SU-DHL-6 (cell line): Measurements from ENCODE around the gene PPHLN1.

Source experiments
- H2AFZ ChIP-seq: fragments of 200-600 bp; sonication (generic); 2 replicates; pipeline ENCODE4 v1.6.1; 2014; ENCODE audit warnings: low read depth, mild to moderate bottlenecking, moderate library complexity, mixed read lengths, antibody characterized with exemption, low read length; ENCODE audit not compliant: severe bottlenecking
- H3F3A ChIP-seq: fragments of 200-600 bp; shearing (Covaris generic); 2 replicates; pipeline ENCODE4 v1.6.0; 2016; ENCODE audit warnings: antibody characterized with exemption, mild to moderate bottlenecking; ENCODE audit not compliant: insufficient read depth
- H3K27ac ChIP-seq: fragments of 200-600 bp; sonication (generic); 2 replicates; pipeline ENCODE4 v1.5.1; 2016; ENCODE audit warnings: low read depth, mild to moderate bottlenecking, low read length, moderate library complexity, mixed read lengths
- H3K27me3 ChIP-seq: fragments of 200-600 bp; sonication (generic), shearing (Covaris generic); 2 replicates; pipeline ENCODE4 v1.6.0; 2014; ENCODE audit warnings: mild to moderate bottlenecking, low read length
- H3K36me3 ChIP-seq: fragments of 200-600 bp; sonication (generic); 2 replicates; pipeline ENCODE4 v1.6.1; 2014; ENCODE audit warnings: mild to moderate bottlenecking, low read length, mixed read lengths
- H3K4me2 ChIP-seq: fragments of 300-600, 200-600 bp; shearing (Covaris generic), sonication (generic); 2 replicates; pipeline ENCODE4 v1.6.0; 2014; ENCODE audit warnings: low read length, low read depth, mild to moderate bottlenecking; ENCODE audit not compliant: poor library complexity, severe bottlenecking
- H3K4me3 ChIP-seq: fragments of 200-600 bp; sonication (generic); 2 replicates; pipeline ENCODE4 v1.5.1; 2014; ENCODE audit warnings: antibody characterized with exemption, low read length, mild to moderate bottlenecking, mixed read lengths; ENCODE audit not compliant: insufficient read depth, poor library complexity, severe bottlenecking
- H3K79me2 ChIP-seq: fragments of 200-600 bp; sonication (generic); 2 replicates; pipeline ENCODE4 v1.6.1; 2014; ENCODE audit warnings: mild to moderate bottlenecking, low read length, moderate library complexity; ENCODE audit not compliant: insufficient read depth
- H3K9ac ChIP-seq: fragments of 200-600 bp; sonication (generic); 2 replicates; pipeline ENCODE4 v1.7.0; 2014; ENCODE audit warnings: mild to moderate bottlenecking, low read length
- H3K9me2 ChIP-seq: fragments of 200-600 bp; sonication (generic); replicated peaks from 2 replicates; pipeline ENCODE4 v1.6.1; 2014; ENCODE audit warnings: low read length; ENCODE audit not compliant: insufficient read depth
- H3K9me3 ChIP-seq: fragments of 200-600 bp; sonication (generic); 2 replicates; pipeline ENCODE4 v1.6.1; 2014; ENCODE audit warnings: low read length, mixed read lengths; ENCODE audit not compliant: insufficient read depth
- H4K20me1 ChIP-seq: fragments of 200-600 bp; sonication (generic); 2 replicates; pipeline ENCODE4 v1.6.1; 2014; ENCODE audit warnings: low read depth, mild to moderate bottlenecking, antibody characterized with exemption, low read length, moderate library complexity, mixed read lengths
- CTCF ChIP-seq: fragments of 200-600 bp; sonication (generic); IDR thresholded peaks from one replicate; pipeline ENCODE4 v1.5.1; 2017; ENCODE audit warnings: antibody characterized with exemption, mild to moderate bottlenecking, low read length, moderate library complexity; ENCODE audit not compliant: insufficient read depth, poor library complexity, severe bottlenecking
- EZH2phosphoT487 ChIP-seq: fragments of 200-600 bp; sonication (generic), shearing (Covaris generic); conservative IDR thresholded peaks from 2 replicates; pipeline ENCODE4 v1.6.1; 2018; ENCODE audit warnings: mild to moderate bottlenecking, antibody characterized with exemption, low read length, moderate library complexity, mixed read lengths

The PPHLN1 gene

GRCh38 chr12:42306297-42306696 lies 19.7 kb upstream of the PPHLN1 start:
- Histone ChIP-seq H3K27ac (no peak overlapping the region), H3K36me3 (no peaks in the 10 kb centered on the region), H3K4me3 (no peak overlapping the region), H4K20me1 (no peaks in the 10 kb centered on the region), H3K9me3 (no peaks in the 10 kb centered on the region), H2AFZ (no peak overlapping the region), H3K4me2 (no peak overlapping the region), H3K27me3 (no peaks in the 10 kb centered on the region), H3K79me2 (no peaks in the 10 kb centered on the region), H3K9ac (no peak overlapping the region), H3F3A (no peaks in the 10 kb centered on the region), H3K9me2 (no peaks in the 10 kb centered on the region)
- TF ChIP-seq CTCF (no peak), EZH2phosphoT487 (no peak)

GRCh38 chr12:42308390-42308789 lies 17.6 kb upstream of the PPHLN1 start:
- Histone ChIP-seq H3K9me3 (no peaks in the 10 kb centered on the region), H3F3A (no peaks in the 10 kb centered on the region), H3K4me3 (no peak overlapping the region), H3K9me2 (no peaks in the 10 kb centered on the region), H4K20me1 (no peaks in the 10 kb centered on the region), H3K36me3 (peaks cover 7% of the 10 kb centered on the region; the same call in 1 of the 2 replicates), H3K9ac (no peak overlapping the region), H2AFZ (no peak overlapping the region), H3K79me2 (no peaks in the 10 kb centered on the region), H3K27me3 (no peaks in the 10 kb centered on the region), H3K4me2 (no peak overlapping the region), H3K27ac (no peak overlapping the region)
- TF ChIP-seq EZH2phosphoT487: no peak
- TF ChIP-seq CTCF: no peak

- no peaks in the 10 kb centered on the region for H3K27me3 ChIP-seq
- H3K4me2 ChIP-seq: no peak overlapping the region
- no peaks in the 10 kb centered on the region for H4K20me1 ChIP-seq
- no peak for TF ChIP-seq CTCF
- TF ChIP-seq EZH2phosphoT487: no peak
- peaks cover 13% of the 10 kb centered on the region; the same call in 1 of the 2 replicates for H3K36me3 ChIP-seq
- H3F3A ChIP-seq: no peaks in the 10 kb centered on the region
- no peak overlapping the region for H3K4me3 ChIP-seq
- H3K27ac ChIP-seq: no peak overlapping the region
- H2AFZ ChIP-seq: no peak overlapping the region
- no peaks in the 10 kb centered on the region for H3K9me3 ChIP-seq
- no peak overlapping the region for H3K9ac ChIP-seq
- H3K9me2 ChIP-seq: no peaks in the 10 kb centered on the region
- H3K79me2 ChIP-seq: no peaks in the 10 kb centered on the region
These were observed 16.0 kb upstream of the PPHLN1 start for GRCh38 chr12:42309996-42310395.

GRCh38 chr12:42315108-42315507 lies 10.9 kb upstream of the PPHLN1 start:
- no peak overlapping the region for H3K4me2 ChIP-seq
- no peak overlapping the region for H3K27ac ChIP-seq
- no peaks in the 10 kb centered on the region for H3F3A ChIP-seq
- H4K20me1 ChIP-seq: 0 out of 2 replicates have a peak, but pooled peaks cover 3% of the 10 kb centered on the region
- H3K36me3 ChIP-seq: peaks cover 21% of the 10 kb centered on the region; the same call in 1 of the 2 replicates
- no peaks in the 10 kb centered on the region for H3K9me3 ChIP-seq
- H2AFZ ChIP-seq: no peak overlapping the region
- no peak overlapping the region for H3K4me3 ChIP-seq
- H3K79me2 ChIP-seq: no peaks in the 10 kb centered on the region
- H3K9me2 ChIP-seq: no peaks in the 10 kb centered on the region
- TF ChIP-seq CTCF (no peak), EZH2phosphoT487 (no peak)
- H3K27me3 ChIP-seq: no peaks in the 10 kb centered on the region
- H3K9ac ChIP-seq: no peak overlapping the region
